ENCODE results near the gene PTPRG. TPM values are rescaled to one million over a fixed set of nuclear protein-coding genes. Genes with fewer than 3 reads are reported as not detected.

Gene PTPRG
- total RNA-seq, 1 donor from 2014 or later, result 11.1 TPM

- DNase-seq (ENCODE audit: low read depth), result no peak
- no peak for FAIRE-seq
- no peak for TF ChIP-seq CTCF (IDR thresholded peaks at IDR 0.05; ENCODE audit: insufficient read depth, low read length, severe bottlenecking)
- H3K27me3 ChIP-seq (ENCODE audit: control insufficient read depth, insufficient read depth, low read length), result no peaks in the 10 kb centered on the region
- no peak overlapping the region for H3K4me3 ChIP-seq (ENCODE audit: low read depth, low read length)
- H3K36me3 ChIP-seq (ENCODE audit: control insufficient read depth, insufficient read depth, low read length), result no peaks in the 10 kb centered on the region
These were observed 612.7 kb downstream of the PTPRG start for GRCh38 chr3:62173939-62174515.

GRCh38 chr3:62175161-62175560, 613.8 kb downstream of the PTPRG start:
- DNase-seq (ENCODE audit: low read depth) (no peak), FAIRE-seq (no peak)
- no peak for TF ChIP-seq CTCF (IDR thresholded peaks at IDR 0.05; ENCODE audit: insufficient read depth, low read length, severe bottlenecking)
- no peaks in the 10 kb centered on the region for H3K27me3 ChIP-seq (ENCODE audit: control insufficient read depth, insufficient read depth, low read length)
- H3K36me3 ChIP-seq (ENCODE audit: control insufficient read depth, insufficient read depth, low read length), result no peaks in the 10 kb centered on the region
- no peak overlapping the region for H3K4me3 ChIP-seq (ENCODE audit: low read depth, low read length)

GRCh38 chr3:62178032-62178431, 616.7 kb downstream of the PTPRG start:
- Histone ChIP-seq H3K36me3 (ENCODE audit: control insufficient read depth, insufficient read depth, low read length) (no peaks in the 10 kb centered on the region), H3K4me3 (ENCODE audit: low read depth, low read length) (no peak overlapping the region), H3K27me3 (ENCODE audit: control insufficient read depth, insufficient read depth, low read length) (no peaks in the 10 kb centered on the region)
- no peak for TF ChIP-seq CTCF (IDR thresholded peaks at IDR 0.05; ENCODE audit: insufficient read depth, low read length, severe bottlenecking)
- FAIRE-seq, result no peak
- no peak for DNase-seq (ENCODE audit: low read depth)

- no peak for FAIRE-seq
- H3K4me3 ChIP-seq (ENCODE audit: low read depth, low read length), result no peak overlapping the region
- DNase-seq (ENCODE audit: low read depth), result no peak
- H3K27me3 ChIP-seq (ENCODE audit: control insufficient read depth, insufficient read depth, low read length), result no peaks in the 10 kb centered on the region
- TF ChIP-seq CTCF (IDR thresholded peaks at IDR 0.05; ENCODE audit: insufficient read depth, low read length, severe bottlenecking), result no peak
- H3K36me3 ChIP-seq (ENCODE audit: control insufficient read depth, insufficient read depth, low read length), result no peaks in the 10 kb centered on the region
These were observed 617.6 kb downstream of the PTPRG start for GRCh38 chr3:62178739-62179600.

DNA sequence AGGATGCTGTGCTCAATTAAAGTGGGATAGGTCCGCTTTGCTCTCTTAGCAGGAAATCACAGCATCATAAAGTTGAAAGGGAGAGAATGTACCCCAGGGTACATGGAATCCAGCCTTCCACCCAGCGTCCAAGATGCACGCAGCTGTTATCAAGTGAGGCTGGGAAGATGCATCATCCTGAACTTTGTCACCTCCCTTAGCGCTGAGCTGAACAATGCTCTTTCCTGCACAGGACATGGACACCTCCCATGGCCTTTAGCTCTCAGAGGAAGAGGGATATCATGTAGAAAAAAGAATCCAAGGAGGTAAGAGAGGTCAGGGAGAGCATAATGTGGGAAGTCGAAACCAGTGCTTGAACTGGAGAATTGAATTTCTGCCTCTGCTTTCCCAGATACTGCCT, 619.1 kb downstream of the PTPRG start:
- Histone ChIP-seq H3K27me3 (ENCODE audit: control insufficient read depth, insufficient read depth, low read length) (no peaks in the 10 kb centered on the region), H3K4me3 (ENCODE audit: low read depth, low read length) (no peak overlapping the region), H3K36me3 (ENCODE audit: control insufficient read depth, insufficient read depth, low read length) (no peaks in the 10 kb centered on the region)
- DNase-seq (ENCODE audit: low read depth) (no peak), FAIRE-seq (no peak)
- TF ChIP-seq CTCF (IDR thresholded peaks at IDR 0.05; ENCODE audit: insufficient read depth, low read length, severe bottlenecking), result no peak
